Hepatocyte (in vitro differentiated cells): Measurements from ENCODE around the gene PREPL.

ENCODE experiments used
- EZH2 ChIP-seq: fragments of 200-600 bp; sonication (generic); IDR thresholded peaks from 2 replicates; pipeline ENCODE4 v1.6.1; 2016; ENCODE audit warnings: antibody characterized with exemption, mild to moderate bottlenecking, borderline replicate concordance
- EZH2phosphoT487 ChIP-seq: fragments of 200-600 bp; sonication (generic); IDR thresholded peaks from one replicate; pipeline ENCODE4 v1.6.1; 2018; ENCODE audit warnings: antibody characterized with exemption, mild to moderate bottlenecking, low read depth, moderate library complexity; ENCODE audit not compliant: unreplicated experiment, severe bottlenecking
- TF ChIP-seq, protein P1 (sequence below): fragments of 200-600 bp; sonication (generic); IDR thresholded peaks from 2 replicates; pipeline ENCODE4 v1.5.1; 2016; ENCODE audit warnings: antibody characterized with exemption, mild to moderate bottlenecking; ENCODE audit not compliant: poor library complexity

- TF ChIP-seq, protein P1, sequence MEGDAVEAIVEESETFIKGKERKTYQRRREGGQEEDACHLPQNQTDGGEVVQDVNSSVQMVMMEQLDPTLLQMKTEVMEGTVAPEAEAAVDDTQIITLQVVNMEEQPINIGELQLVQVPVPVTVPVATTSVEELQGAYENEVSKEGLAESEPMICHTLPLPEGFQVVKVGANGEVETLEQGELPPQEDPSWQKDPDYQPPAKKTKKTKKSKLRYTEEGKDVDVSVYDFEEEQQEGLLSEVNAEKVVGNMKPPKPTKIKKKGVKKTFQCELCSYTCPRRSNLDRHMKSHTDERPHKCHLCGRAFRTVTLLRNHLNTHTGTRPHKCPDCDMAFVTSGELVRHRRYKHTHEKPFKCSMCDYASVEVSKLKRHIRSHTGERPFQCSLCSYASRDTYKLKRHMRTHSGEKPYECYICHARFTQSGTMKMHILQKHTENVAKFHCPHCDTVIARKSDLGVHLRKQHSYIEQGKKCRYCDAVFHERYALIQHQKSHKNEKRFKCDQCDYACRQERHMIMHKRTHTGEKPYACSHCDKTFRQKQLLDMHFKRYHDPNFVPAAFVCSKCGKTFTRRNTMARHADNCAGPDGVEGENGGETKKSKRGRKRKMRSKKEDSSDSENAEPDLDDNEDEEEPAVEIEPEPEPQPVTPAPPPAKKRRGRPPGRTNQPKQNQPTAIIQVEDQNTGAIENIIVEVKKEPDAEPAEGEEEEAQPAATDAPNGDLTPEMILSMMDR, result no peak
- TF ChIP-seq EZH2phosphoT487 (no peak), EZH2 (no peak)
These were observed 16.2 kb upstream of the PREPL start for GRCh38 chr2:44377486-44377885.
